AG09319 (cell line): ENCODE results near the gene FAM118B.

ENCODE experiments used
- DNase-seq: peaks from one replicate; pipeline ENCODE4 v3.0.0-alpha.2; 2010; ENCODE audit warnings: low read depth; ENCODE audit errors: extremely low read depth
- TF ChIP-seq, protein P1 (sequence below): IDR thresholded peaks from 2 replicates; pipeline ENCODE4 v1.5.1; 2011; ENCODE audit warnings: low read depth, mild to moderate bottlenecking, inconsistent platforms, low read length, moderate library complexity

The FAM118B gene

DNA sequence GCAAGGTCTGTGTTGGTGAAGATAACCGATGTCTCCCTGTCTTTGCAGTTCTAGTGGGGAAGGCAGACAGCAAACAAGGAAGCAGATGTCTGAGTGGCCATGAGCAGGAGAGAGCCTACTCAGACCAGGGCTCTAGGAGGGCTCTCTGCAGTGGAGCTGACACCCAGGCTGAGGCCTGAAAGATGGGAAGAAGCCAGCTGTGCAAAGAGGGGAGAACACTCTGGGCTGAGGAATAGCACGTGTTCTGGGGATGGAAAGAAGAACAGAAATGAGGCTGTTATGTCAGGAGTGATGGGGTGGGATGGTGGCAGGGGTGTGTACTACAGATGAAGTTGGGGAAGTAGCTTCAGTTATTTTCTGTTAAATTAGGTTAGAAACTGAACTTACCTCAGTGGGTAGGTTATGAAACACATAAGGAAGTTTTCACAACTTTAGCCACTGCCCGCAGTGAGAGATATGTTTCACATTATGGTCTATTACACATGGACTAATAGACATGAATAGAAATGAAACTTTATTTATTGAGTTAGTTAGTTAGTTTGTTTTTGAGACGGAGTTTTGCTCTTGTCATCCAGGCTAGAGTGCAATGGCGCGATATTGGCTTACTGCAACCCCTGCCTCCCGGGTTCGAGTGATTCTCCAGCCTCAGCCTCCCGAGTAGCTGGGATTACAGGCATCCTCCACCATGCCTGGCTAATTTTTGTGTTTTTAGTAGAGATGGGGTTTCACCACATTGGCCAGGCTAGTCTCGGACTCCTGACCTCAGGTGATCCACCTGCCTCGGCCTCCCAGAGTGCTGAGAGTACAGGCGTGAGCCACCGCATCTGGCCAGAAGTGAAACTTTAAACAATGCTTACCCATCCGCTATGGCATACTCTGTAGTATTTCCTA lies 100.1 kb downstream of the FAM118B start:
- TF ChIP-seq, protein P1, sequence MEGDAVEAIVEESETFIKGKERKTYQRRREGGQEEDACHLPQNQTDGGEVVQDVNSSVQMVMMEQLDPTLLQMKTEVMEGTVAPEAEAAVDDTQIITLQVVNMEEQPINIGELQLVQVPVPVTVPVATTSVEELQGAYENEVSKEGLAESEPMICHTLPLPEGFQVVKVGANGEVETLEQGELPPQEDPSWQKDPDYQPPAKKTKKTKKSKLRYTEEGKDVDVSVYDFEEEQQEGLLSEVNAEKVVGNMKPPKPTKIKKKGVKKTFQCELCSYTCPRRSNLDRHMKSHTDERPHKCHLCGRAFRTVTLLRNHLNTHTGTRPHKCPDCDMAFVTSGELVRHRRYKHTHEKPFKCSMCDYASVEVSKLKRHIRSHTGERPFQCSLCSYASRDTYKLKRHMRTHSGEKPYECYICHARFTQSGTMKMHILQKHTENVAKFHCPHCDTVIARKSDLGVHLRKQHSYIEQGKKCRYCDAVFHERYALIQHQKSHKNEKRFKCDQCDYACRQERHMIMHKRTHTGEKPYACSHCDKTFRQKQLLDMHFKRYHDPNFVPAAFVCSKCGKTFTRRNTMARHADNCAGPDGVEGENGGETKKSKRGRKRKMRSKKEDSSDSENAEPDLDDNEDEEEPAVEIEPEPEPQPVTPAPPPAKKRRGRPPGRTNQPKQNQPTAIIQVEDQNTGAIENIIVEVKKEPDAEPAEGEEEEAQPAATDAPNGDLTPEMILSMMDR, result no peak
- DNase-seq, result no peak
